Keratinocyte (primary cell): ENCODE data around the gene MED9. TPM values are rescaled to one million over a fixed set of nuclear protein-coding genes. Genes with fewer than 3 reads are reported as not detected.

Experiments used
- DNase-seq: peaks from one replicate; pipeline ENCODE4 v3.0.0-alpha.2; 2011; ENCODE audit warnings: low read depth, missing footprints, low spot score
- FAIRE-seq: peaks from 2 replicates; lab custom pipeline; 2011; peaks lifted over from hg19 to GRCh38; lab: Jason Lieb, UNC
- H2AFZ ChIP-seq: 2 replicates; pipeline ENCODE4 v1.6.0; 2012; ENCODE audit warnings: low read length, control low read depth, inconsistent platforms; ENCODE audit not compliant: control insufficient read depth
- H3K27ac ChIP-seq: 2 replicates; pipeline ENCODE4 v1.5.1; 2011; ENCODE audit warnings: low read length; ENCODE audit not compliant: control insufficient read depth, insufficient read depth
- H3K27me3 ChIP-seq: 3 replicates; pipeline ENCODE4 v1.6.0; 2011; ENCODE audit warnings: low read length; ENCODE audit not compliant: control insufficient read depth, insufficient read depth; ENCODE audit errors: extremely low read depth
- H3K36me3 ChIP-seq, 2 experiments: 2 replicates in 1 of 2; 3 replicates in 1 of 2; pipeline ENCODE4 v1.5.1; 2011; ENCODE audit warnings: low read length in 2 of 2, mild to moderate bottlenecking in 1 of 2; ENCODE audit not compliant: control insufficient read depth in 2 of 2, insufficient read depth in 2 of 2; ENCODE audit errors: extremely low read depth in 1 of 2
- H3K4me1 ChIP-seq: 3 replicates; pipeline ENCODE4 v1.5.1; 2011; ENCODE audit warnings: low read length; ENCODE audit not compliant: control insufficient read depth, insufficient read depth; ENCODE audit errors: extremely low read depth
- H3K4me2 ChIP-seq: 3 replicates; pipeline ENCODE4 v1.6.0; 2011; ENCODE audit warnings: low read depth, low read length; ENCODE audit not compliant: control insufficient read depth, insufficient read depth; ENCODE audit errors: extremely low read depth
- H3K4me3 ChIP-seq, 3 experiments: fragments of 200-600 bp in 1 of 3; sonication (generic) in 1 of 3; 2 replicates in 2 of 3; 3 replicates in 1 of 3; pipeline ENCODE4 v1.5.1; 2011 to 2016; ENCODE audit warnings: low read length in 3 of 3, mild to moderate bottlenecking in 3 of 3, control low read depth in 2 of 3, inconsistent platforms in 1 of 3, low read depth in 1 of 3, mixed read lengths in 1 of 3, mixed run types in 1 of 3, moderate library complexity in 1 of 3; ENCODE audit not compliant: control insufficient read depth in 2 of 3, insufficient read depth in 2 of 3; ENCODE audit errors: extremely low read depth in 1 of 3
- H3K79me2 ChIP-seq: 2 replicates; pipeline ENCODE4 v1.6.0; 2012; ENCODE audit warnings: low read length; ENCODE audit not compliant: control insufficient read depth, insufficient read depth
- H3K9ac ChIP-seq: 3 replicates; pipeline ENCODE4 v1.6.0; 2011; ENCODE audit warnings: low read length; ENCODE audit not compliant: control insufficient read depth, insufficient read depth; ENCODE audit errors: extremely low read depth
- H3K9me1 ChIP-seq: 3 replicates; pipeline ENCODE4 v1.6.0; 2011; ENCODE audit warnings: low read length; ENCODE audit not compliant: control insufficient read depth, insufficient read depth; ENCODE audit errors: extremely low read depth
- H3K9me3 ChIP-seq: 2 replicates; pipeline ENCODE4 v1.5.1; 2012; ENCODE audit warnings: low read depth, low read length; ENCODE audit not compliant: control insufficient read depth
- H4K20me1 ChIP-seq: 3 replicates; pipeline ENCODE4 v1.6.0; 2011; ENCODE audit warnings: low read length; ENCODE audit not compliant: control insufficient read depth, insufficient read depth; ENCODE audit errors: extremely low read depth
- CTCF ChIP-seq, 3 experiments: IDR thresholded peaks in 1 of 3; conservative IDR thresholded peaks in 1 of 3; optimal IDR thresholded peaks in 1 of 3; 2 replicates in 2 of 3; 3 replicates in 1 of 3; pipeline versions ENCODE3 to v1.5.1; 2011; ENCODE audit warnings: low read length in 3 of 3, mild to moderate bottlenecking in 3 of 3, moderate library complexity in 2 of 3, control low read depth in 1 of 3, inconsistent platforms in 1 of 3; ENCODE audit not compliant: insufficient read depth in 2 of 3; ENCODE audit errors: extremely low read depth in 1 of 3
- EZH2 ChIP-seq: IDR thresholded peaks from one replicate; pipeline ENCODE4 v1.6.1; 2012; ENCODE audit warnings: inconsistent platforms, mild to moderate bottlenecking, low read length, moderate library complexity
- dilution Hi-C: fragments of 300-500 bp; cut with MboI; formaldehyde crosslinking; loops from one replicate; pipeline ENCODE4 v1.7.0; 2020; ENCODE audit warnings: low sequenced_read_pairs; ENCODE audit not compliant: extremely low pct_ligation_motif_present
- polyA plus RNA-seq, 5 experiments: library from polyadenylated mRNA; depleted of rRNA in 3 of 5; stranded (reverse) in 3 of 5; stranded (forward) in 1 of 5; unstranded in 1 of 5; fragments of >200 nt; gene quantifications; 1 replicate in 1 of 5; 2 replicates in 3 of 5; 3 replicates in 1 of 5; pipeline versions ENCODE4 v1.2.1 to v1.2.3, GENCODE V29; 2011 to 2012; ENCODE audit warnings: missing spikeins in 2 of 5, low read depth in 1 of 5, low replicate concordance in 1 of 5

The MED9 gene
- polyA plus RNA-seq, 1 donor (not counting 4 experiments of a cell fraction or from before 2014, with no cell fraction given), result 6.9 TPM

DNA sequence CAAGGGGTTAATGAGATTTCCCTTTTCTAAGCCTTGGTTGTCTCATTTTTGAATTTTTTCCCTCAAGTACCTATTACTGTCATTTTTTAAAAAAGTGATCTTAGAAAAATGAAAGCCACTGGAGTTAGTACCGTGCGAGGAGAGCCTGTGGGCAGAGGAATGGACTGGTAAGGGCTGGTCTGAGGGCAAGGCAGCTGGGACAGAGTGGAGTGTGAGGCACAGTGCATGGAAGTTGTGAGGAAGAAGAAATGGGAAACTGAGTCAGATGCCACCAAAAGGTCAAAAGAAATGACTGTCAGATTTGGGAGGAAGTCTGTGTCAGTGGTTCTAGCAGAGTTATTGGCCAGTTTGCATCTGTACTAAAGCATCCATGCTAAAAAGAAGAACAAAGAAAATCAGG is 11.2 kb downstream of the MED9 start:
- Histone ChIP-seq H2AFZ (no peak overlapping the region), H3K27me3 (no peaks in the 10 kb centered on the region), H3K4me1 (no peaks in the 10 kb centered on the region), H3K9me3 (no peaks in the 10 kb centered on the region), H3K36me3 (peaks cover 19 to 21% of the 10 kb centered on the region in 2 experiments), H3K4me3 (no peak overlapping the region), H3K4me2 (no peak overlapping the region), H3K9ac (no peak overlapping the region), H3K9me1 (no peaks in the 10 kb centered on the region), H3K79me2 (peaks cover 20% of the 10 kb centered on the region), H3K27ac (no peak overlapping the region), H4K20me1 (peaks cover 2% of the 10 kb centered on the region)
- no peak for FAIRE-seq
- DNase-seq, result no peak
- dilution Hi-C loops, result no loop called here
- TF ChIP-seq EZH2 (no peak), CTCF (optimal IDR thresholded peaks at IDR 0.05 in 1 of 3, IDR thresholded peaks at IDR 0.05 in 1 of 3, conservative IDR thresholded peaks at IDR 0.05 in 1 of 3; ENCODE audit: extremely low read depth in 1 of 3, insufficient read depth in 2 of 3, low read length in 3 of 3) (no peak)

DNA sequence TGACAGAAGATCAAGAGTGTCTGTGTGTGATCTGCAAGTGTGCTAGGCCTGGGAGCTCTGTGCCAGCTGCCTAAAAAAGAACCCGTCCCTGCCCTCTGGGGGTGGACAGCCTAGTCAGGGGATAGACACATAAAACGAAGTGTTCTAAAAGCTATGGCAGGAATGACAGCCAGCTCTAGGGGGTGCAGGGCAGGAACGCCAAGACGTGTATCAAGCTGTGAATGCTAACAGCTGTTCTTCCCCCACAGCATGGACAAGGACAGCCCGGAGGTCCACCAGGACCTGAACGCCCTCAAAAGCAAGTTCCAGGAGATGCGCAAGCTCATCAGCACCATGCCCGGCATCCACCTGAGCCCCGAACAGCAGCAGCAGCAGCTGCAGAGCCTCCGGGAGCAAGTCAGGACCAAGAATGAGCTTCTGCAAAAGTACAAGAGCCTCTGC is 14.3 kb downstream of the MED9 start:
- H3K27ac ChIP-seq, result no peak overlapping the region
- no peak overlapping the region for H3K4me2 ChIP-seq
- TF ChIP-seq CTCF (optimal IDR thresholded peaks at IDR 0.05 in 1 of 3, IDR thresholded peaks at IDR 0.05 in 1 of 3, conservative IDR thresholded peaks at IDR 0.05 in 1 of 3; ENCODE audit: extremely low read depth in 1 of 3, insufficient read depth in 2 of 3, low read length in 3 of 3), result no peak
- no peak for TF ChIP-seq EZH2
- H3K9me3 ChIP-seq, result no peaks in the 10 kb centered on the region
- no peak overlapping the region for H3K9ac ChIP-seq
- H3K4me3 ChIP-seq, result no peak overlapping the region
- peaks cover 16% of the 10 kb centered on the region for H3K27me3 ChIP-seq
- dilution Hi-C loops, result no loop called here
- peaks cover 11 to 19% of the 10 kb centered on the region in 2 experiments for H3K36me3 ChIP-seq
- peaks cover 8% of the 10 kb centered on the region for H3K4me1 ChIP-seq
- no peak overlapping the region for H2AFZ ChIP-seq
- no peak for DNase-seq
- no peaks in the 10 kb centered on the region for H3K9me1 ChIP-seq
- H3K79me2 ChIP-seq, result no peaks in the 10 kb centered on the region
- FAIRE-seq, result no peak
- peaks cover 5% of the 10 kb centered on the region for H4K20me1 ChIP-seq
